Vagina (tissue), 2 donors: ENCODE results near the gene FLRT1.

Experiments
- CTCF ChIP-seq, 3 experiments: fragments of 450-650 bp in 2 of 3; fragments of 200-600 bp in 1 of 3; sonication (generic) in 1 of 3; IDR thresholded peaks; one replicate each; pipeline ENCODE4 v1.5.1; 2017 to 2019; ENCODE audit warnings: antibody characterized with exemption in 3 of 3, mild to moderate bottlenecking in 2 of 3, moderate library complexity in 2 of 3
- POLR2A ChIP-seq, 2 donors: fragments of 450-650 bp; IDR thresholded peaks; one replicate each; pipeline ENCODE4 v1.6.1; 2017; ENCODE audit warnings: antibody characterized with exemption in 2 of 2, mild to moderate bottlenecking in 2 of 2, moderate library complexity in 2 of 2

DNA sequence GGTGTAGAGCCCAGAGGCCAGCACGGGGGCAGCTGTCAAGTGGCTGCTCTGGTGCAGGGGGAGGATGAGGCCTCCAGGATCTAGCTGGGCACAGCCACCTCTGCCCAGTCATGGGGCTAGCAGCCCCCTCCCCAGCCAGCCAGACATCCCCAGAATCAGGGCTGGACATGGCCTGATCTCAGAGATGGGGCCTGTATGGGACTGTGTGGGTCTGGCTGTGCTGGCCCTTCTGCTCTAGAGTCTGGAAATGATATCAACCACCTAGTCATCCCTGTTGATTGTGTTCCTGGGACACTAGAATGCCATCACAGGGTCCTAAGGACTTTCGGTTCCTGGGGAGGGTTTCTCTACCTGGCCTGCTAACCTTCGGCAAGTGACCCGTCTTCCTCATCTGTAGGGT is 2.8 kb downstream of the FLRT1 start:
- TF ChIP-seq CTCF (IDR thresholded peaks at IDR 0.05) (no peak), POLR2A (IDR thresholded peaks at IDR 0.05) (no peak)
